ENCODE measurements around the gene ITGB3BP.

- no peak for TF ChIP-seq GATA2 (IDR thresholded peaks at IDR 0.05; ENCODE audit: low read depth, low read length)
- no peak for TF ChIP-seq GATA3 (IDR thresholded peaks at IDR 0.05; ENCODE audit: low read depth, low read length)
These were observed 72.6 kb downstream of the ITGB3BP start for GRCh38 chr1:63450416-63450815.

Measured in SH-SY5Y (cell line).